GM18867 (cell line): ENCODE measurements around the gene DYNC2H1.
A peak's percentile ranks its signal among the peaks of the same experiment; 100 is the strongest.

Experiments used
- ATAC-seq: cut with Tn5 transposase; IDR thresholded peaks from one replicate; pipeline ENCODE4 v1.9.1; 2021; ENCODE audit warnings: mild to moderate bottlenecking, moderate library complexity; ENCODE audit not compliant: unreplicated experiment

DYNC2H1 gene, protein sequence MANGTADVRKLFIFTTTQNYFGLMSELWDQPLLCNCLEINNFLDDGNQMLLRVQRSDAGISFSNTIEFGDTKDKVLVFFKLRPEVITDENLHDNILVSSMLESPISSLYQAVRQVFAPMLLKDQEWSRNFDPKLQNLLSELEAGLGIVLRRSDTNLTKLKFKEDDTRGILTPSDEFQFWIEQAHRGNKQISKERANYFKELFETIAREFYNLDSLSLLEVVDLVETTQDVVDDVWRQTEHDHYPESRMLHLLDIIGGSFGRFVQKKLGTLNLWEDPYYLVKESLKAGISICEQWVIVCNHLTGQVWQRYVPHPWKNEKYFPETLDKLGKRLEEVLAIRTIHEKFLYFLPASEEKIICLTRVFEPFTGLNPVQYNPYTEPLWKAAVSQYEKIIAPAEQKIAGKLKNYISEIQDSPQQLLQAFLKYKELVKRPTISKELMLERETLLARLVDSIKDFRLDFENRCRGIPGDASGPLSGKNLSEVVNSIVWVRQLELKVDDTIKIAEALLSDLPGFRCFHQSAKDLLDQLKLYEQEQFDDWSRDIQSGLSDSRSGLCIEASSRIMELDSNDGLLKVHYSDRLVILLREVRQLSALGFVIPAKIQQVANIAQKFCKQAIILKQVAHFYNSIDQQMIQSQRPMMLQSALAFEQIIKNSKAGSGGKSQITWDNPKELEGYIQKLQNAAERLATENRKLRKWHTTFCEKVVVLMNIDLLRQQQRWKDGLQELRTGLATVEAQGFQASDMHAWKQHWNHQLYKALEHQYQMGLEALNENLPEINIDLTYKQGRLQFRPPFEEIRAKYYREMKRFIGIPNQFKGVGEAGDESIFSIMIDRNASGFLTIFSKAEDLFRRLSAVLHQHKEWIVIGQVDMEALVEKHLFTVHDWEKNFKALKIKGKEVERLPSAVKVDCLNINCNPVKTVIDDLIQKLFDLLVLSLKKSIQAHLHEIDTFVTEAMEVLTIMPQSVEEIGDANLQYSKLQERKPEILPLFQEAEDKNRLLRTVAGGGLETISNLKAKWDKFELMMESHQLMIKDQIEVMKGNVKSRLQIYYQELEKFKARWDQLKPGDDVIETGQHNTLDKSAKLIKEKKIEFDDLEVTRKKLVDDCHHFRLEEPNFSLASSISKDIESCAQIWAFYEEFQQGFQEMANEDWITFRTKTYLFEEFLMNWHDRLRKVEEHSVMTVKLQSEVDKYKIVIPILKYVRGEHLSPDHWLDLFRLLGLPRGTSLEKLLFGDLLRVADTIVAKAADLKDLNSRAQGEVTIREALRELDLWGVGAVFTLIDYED (N-terminal part only)

GRCh38 chr11:103108933-103109817 is at the start of gene DYNC2H1:
Gene DYNC2H1 (plus strand): TSS chr11:103109426. CDS start chr11:103109575, 149 bp downstream.
- ATAC-seq, result peak; percentile 100

DNA sequence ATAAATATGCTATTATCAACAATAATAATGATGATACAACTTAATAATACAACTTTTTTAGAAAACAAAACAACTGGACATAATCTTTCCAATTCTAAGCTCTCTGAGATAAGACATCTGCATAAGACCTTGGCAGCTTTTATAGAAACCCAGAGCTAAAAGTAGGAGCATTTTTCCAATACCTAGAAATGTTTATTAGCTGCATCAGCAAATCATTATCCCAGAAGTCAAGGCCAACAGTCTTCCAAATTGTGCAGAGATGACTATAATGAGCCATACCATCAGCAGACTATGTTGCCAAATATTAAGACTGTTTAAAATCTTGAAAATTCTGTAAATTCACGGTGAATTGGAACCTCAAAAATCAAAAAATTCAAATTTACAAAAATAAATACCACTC is 47.6 kb upstream of the DYNC2H1 start:
- ATAC-seq, result no peak

DNA sequence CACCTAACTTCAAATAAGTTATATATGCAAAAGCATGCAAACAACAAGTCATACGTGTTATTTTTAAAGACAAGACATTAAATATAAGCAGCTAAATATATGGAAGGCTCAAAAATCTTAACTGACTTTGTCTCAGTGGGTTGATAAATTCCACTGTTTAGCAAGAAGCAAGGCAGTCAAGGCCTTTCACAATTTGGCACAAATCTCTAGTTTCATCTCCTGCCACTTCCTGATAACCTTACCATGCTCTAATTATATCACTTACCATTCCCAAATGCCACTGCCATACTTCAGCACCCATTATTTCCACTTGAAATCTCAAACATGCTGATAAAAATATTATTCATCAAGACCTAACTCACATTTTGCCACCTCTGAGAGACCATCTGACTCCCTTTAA is 42.1 kb upstream of the DYNC2H1 start:
- no peak for ATAC-seq

DNA sequence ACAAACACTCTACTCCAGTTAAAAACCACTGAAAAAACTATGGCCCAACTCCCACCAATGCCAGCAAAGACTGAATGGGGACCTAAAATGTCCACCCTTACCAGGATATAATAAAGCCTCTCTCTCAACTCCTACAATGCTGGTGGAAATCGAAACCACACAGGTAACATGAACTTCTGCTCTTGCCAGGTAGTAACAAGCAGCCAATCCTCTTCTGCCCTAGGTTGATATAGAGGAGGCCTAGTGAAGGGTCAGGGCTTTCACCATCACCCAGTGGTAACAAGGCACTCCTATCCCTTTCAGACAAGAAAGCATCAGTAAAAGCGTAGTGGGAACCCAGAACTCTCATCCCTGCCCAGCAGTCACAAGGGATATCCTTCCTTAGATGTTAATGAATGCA is 39.9 kb upstream of the DYNC2H1 start:
- no peak for ATAC-seq

- peak; percentile 61 for ATAC-seq
Measured at GRCh38 chr11:103070142-103070541, 39.1 kb upstream of the DYNC2H1 start.

DNA sequence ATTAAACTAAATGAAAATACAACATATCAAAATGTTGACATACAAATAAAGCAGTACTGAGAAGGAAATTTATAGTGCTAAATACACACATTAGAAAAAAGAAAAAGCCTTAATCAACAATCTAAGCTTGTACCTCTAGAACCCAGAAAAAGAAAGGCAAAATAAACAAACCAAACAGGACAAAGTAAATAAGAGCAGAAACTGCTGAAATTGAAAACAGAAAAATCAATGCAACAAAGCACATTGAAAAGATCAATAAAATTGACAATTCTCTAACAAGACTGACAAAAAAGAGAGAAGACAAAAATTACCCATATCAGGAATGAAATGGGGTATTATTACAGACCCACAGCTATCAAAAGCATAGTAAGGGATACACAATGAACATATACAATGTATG is 38.2 kb upstream of the DYNC2H1 start:
- ATAC-seq, result no peak

- ATAC-seq, result no peak
Measured at GRCh38 chr11:103076361-103076760, 32.9 kb upstream of the DYNC2H1 start.

DNA sequence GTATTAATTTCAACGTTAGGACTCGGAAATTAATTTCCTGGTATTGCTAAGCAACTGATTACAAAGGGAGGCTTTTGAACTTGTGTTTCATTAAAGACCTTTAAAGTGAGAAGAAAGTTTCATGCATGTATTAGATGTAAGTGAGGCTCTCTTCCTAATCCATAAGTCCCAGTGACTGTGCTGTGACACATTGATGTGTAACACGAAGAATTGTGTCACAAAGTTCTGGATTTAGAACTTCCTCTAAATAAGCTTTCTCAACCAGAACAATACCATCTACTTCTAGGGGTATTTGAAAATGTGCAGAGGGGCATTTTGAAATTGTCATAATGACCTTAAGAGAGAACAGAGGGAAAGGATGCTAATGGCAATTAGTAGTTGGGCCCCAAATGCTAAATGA is 31.7 kb upstream of the DYNC2H1 start:
- no peak for ATAC-seq

- ATAC-seq, result no peak
Measured at GRCh38 chr11:103078710-103079109, 30.5 kb upstream of the DYNC2H1 start.

- no peak for ATAC-seq
Measured at GRCh38 chr11:103079833-103080232, 29.4 kb upstream of the DYNC2H1 start.

DNA sequence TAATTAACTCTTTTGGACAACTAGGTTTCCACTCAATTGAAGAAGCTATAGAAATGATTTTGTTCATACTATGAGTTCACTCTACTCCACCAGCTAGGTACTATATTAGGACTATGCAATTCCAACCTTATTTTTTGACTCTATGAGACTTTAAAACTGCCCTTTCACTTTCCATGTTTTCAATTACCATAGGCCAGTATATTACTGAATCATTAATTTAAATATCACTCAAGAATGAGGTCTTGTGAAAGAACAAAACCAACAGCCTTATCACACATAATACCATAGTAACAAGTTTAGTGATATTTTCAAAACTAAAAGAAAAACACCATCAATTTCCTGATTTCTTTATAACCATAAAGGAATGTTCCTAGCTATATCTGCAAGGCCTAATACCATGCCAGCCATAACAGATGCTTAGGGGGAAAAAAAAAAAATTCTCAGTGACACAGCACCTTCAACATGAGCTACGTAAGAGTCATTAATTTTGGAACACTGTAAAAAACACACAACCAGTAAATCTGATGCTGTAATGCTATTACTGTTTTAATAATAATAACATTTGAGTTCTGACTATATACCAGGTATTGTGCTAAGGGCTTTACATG is 23.4 kb upstream of the DYNC2H1 start:
- no peak for ATAC-seq

GRCh38 chr11:103086461-103086860 is 22.8 kb upstream of the DYNC2H1 start:
- no peak for ATAC-seq

GRCh38 chr11:103091064-103091800 is 18.0 kb upstream of the DYNC2H1 start:
- peak; percentile 44 for ATAC-seq

GRCh38 chr11:103091801-103092524 is 17.3 kb upstream of the DYNC2H1 start, which contains the start of gene DCUN1D5:
Gene DCUN1D5 (minus strand): TSS chr11:103092160. CDS start chr11:103091872, 288 bp downstream.
- ATAC-seq, result peak; percentile 100

DNA sequence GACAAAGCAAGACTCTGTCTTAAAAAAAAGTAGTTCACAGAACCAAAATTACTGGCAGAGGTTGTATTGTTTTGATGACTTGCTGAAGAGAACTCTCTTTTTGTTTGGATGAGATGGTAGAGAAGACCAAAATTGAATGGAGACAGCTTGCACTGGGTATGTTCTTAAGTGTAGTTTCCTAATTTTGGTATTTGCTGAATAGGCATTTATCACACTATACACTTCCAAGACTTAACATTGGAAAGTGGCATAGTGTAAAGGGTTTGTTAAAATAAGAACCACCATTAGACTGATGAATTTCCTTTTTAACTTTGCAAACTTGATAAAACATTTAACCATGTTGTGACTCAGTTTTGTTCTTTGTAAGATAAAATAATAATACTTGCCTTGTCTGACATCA is 11.9 kb upstream of the DYNC2H1 start:
- no peak for ATAC-seq

- peak; percentile 10 for ATAC-seq
Measured at GRCh38 chr11:103109818-103110388, 677 bp downstream of the DYNC2H1 start.

- ATAC-seq, result no peak
Measured at GRCh38 chr11:103110391-103110790, 1.2 kb downstream of the DYNC2H1 start.

DNA sequence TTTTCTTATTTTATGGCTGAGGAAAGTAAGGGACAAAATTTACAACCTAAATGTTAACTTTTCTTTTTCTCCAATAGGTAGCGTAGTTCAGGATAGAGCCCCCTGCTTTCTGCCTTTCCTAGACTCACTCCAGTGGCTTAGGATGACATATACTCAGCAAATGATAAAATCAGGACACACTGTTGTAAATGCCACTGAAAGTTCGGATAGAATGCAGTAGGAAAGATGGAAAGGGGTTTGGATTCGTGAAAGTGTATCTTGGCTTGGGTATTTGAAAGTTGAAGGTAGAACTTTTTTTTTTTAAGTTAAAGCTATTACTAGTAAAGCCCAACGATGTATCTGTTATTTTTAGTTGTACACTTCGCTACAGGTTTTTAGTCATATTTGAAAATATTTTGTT is 2.2 kb downstream of the DYNC2H1 start:
- no peak for ATAC-seq
